Measurements from ENCODE around the gene SNX8.
A peak's percentile ranks its signal among the peaks of the same experiment; 100 is the strongest.
"Not testable (repeated sequence)": the region's sequence is repeated elsewhere in the genome, so short reads cannot be mapped to it uniquely, and the experiment has no call there.

The SNX8 gene, protein sequence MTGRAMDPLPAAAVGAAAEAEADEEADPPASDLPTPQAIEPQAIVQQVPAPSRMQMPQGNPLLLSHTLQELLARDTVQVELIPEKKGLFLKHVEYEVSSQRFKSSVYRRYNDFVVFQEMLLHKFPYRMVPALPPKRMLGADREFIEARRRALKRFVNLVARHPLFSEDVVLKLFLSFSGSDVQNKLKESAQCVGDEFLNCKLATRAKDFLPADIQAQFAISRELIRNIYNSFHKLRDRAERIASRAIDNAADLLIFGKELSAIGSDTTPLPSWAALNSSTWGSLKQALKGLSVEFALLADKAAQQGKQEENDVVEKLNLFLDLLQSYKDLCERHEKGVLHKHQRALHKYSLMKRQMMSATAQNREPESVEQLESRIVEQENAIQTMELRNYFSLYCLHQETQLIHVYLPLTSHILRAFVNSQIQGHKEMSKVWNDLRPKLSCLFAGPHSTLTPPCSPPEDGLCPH

DNA sequence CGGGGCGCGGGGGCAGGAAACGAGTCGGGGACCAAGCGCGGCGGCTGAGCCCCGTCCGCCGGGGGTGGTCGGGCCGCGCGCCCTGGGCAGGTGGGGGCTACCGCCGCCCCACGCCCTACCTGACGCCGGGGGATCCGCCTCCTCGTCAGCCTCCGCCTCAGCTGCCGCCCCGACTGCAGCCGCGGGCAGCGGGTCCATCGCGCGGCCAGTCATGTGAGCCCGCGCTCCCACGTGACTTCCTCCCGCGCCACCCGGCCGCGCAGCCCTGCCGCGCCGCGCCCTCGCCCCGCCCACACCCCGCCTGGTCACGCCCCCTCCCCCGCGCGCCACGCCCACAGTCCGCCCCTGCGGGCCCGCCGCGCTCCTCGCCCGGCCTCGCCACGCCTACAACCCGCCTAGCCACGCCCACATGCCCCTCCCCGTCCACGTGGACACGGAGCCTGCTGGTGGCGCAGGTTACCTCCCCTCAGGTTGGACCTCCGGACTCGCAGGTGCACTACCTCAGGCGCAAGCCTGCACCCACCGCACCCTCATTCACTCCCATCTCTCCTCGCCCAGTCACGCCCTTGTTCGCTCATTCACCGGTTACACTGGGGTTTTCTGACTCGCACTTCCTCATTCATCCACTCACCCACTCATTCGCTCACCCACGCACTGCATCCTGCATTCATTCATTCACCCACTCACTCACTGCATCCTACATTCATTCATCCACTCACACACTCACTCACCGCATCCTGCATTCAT, at the start of gene SNX8:
Gene SNX8, minus strand, starts transcription at position 233 of the 747 bp plus-strand sequence. Its CDS starts 20 bp downstream, at position 213.
- DNase-seq = peak; percentile 93

DNA sequence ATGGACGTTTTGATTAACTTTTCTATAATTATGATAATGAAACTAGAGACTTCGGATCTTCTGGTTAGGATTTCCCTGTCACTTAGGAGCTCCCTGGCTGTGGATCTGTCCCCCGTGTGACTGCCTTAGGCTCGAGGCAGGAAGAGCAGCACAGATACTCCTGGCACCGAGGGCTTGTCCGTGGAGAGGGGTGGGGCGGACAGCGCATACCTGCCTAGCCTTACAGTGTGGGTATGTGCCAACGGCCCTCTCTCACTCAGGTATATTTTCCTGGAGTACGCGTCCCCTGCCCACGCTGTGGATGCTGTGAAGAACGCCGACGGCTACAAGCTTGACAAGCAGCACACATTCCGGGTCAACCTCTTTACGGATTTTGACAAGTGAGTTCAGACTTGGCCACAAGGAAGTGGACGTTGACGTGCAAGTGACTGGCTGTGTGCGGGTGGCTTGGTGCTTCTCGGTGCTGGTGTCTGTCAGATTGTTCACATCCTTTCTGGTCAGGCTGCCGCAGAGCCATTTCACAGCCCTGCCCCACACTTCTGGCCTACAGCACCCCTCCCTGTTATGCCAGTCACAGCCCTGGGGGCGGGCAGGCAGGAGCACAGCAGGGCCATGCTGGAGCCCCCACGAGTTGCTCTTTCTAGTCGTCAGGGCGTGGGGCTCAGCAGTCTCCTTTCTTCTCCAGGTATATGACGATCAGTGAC, 48.3 kb upstream of the SNX8 start:
- DNase-seq = no peak

DNA sequence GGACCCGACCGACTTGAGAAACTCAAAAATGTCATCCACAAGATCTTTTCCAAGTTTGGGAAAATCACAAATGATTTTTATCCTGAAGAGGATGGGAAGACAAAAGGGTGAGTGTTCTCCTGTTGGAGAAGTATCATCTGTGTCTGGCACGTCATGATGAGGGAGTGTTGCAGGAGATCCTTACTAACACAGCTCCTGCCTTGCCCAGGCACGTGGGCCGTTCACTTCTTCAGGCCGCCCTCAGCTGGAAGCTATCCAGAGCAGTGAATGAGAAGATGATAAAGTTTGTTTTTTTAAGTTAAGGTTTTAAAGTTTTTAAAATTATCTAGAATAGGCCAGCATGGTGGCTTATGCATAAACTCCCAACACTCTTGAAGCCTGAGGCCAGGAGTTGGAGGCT, 46.6 kb upstream of the SNX8 start:
- no peak for DNase-seq

DNA sequence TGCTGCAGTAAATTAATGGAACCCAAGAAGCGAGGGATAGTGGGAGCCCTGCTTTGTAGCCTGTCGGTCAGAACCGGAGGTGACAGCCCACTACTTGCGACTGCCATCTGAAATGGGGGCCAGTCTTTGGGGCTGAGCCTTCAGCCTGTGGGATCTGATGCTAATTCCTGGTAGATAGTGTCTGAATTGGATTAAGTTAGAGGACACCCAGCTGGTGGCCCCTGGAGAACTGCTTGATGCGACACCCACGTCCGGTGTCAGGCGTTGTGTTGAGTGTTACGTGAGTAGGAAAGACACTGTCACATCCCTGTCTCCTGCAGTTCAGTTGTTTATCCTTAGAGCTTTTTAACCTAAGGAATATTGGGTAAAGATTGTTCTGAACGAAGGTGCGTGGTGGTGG, 45.4 kb upstream of the SNX8 start:
- DNase-seq = no peak

DNA sequence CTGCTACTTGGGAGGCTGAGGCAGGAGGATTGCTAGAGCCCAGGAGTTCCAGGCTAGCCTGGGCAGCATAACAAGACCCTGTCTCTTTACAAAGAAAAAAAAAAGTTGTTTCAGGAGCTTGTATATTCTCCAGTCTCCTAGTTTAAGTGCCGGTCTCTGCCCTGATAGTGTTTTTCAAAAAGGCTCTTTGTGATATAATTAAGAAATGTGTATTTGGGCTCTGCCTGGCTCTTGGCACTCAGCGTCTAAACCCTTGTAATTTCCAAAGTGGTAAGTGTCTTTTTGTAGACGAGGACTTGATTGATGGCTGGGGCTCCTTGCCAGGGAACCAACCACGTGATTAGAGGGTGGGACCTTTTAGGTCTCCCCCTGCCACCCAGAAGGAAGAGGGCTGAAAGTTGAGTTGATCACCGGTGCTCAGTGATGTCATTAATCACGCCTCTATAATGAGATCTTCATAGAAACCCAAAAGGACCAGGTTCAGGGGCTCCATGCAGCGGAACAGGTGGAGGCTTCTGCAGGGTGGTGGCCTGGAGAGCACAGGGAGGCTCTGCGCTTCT, 44.8 kb upstream of the SNX8 start:
- DNase-seq = no peak

DNA sequence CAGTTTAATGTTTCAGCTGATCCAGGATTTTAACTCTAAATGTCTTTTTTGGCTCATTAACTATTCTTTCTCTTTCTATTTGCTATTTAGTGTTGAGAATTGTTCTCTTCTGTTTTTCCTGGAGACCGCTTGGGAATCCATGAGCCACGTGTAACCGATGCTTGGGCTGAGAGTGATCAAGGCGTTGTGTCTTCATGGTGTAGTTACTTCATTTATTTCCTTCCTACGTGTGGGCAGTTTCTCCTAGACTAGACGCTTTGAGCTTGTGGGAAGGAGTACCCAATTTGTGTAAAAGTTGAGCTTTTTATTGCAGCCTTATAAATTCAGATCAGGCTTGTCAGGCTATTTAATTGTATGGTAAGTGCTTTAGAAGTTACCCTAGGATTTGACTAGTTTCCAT, 43.3 kb upstream of the SNX8 start:
- no peak for DNase-seq

DNA sequence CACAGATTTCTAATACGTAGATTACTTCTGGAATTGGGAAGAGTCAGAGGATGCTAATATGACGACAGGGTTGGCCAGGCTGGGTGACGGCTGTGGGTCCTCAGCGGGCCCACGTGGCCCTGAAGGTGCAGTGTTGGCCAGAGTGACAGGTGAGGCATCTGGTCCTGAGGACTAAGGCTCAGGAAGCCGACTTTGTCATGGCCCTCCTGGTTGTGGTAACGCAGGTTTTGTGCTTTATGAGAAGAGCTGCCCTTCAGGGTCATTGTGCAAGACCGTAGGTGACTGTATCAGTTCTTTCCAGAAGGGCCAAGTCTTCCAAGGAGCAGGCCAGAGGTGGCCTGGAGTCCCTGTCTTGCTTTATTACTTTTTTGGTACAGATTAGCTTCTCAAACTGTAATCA, 42.9 kb upstream of the SNX8 start:
- no peak for DNase-seq

DNA sequence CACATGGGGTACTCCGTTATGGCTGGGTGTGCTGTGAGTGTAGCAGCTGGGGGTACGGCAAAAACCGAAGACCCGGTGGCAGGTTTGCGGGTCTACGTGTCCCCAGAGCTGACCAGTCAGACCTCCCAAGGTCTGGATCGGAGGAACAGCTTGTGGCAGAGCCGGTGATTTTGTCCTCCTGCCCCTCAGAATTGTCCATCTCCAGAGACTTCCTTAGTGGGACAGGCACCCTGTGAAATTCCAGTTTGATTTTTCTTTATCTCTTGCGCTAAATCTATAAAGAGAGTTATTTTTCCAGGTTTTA, 41.4 kb upstream of the SNX8 start:
- DNase-seq = no peak

DNA sequence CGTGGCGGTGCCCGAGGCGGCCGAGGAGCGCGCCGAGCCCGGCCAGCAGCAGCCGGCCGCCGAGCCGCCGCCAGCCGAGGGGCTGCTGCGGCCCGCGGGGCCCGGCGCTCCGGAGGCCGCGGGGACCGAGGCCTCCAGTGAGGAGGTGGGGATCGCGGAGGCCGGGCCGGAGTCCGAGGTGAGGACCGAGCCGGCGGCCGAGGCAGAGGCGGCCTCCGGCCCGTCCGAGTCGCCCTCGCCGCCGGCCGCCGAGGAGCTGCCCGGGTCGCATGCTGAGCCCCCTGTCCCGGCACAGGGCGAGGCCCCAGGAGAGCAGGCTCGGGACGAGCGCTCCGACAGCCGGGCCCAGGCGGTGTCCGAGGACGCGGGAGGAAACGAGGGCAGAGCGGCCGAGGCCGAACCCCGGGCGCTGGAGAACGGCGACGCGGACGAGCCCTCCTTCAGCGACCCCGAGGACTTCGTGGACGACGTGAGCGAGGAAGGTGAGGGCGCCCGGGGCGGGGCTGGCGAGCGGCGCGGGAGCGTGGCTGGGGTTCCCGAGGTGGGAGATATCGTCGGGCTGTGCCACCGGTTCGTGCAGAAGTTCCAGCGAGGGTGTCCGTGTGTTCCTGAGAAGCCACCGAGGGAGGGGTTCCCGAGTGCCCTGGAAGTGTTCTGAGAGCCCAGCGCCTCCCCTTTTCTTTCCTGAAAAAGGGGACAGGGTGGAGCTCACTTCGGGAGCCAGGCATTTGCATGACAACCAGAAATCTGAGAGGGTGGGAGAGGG, 40.9 kb upstream of the SNX8 start:
- DNase-seq = no peak

DNA sequence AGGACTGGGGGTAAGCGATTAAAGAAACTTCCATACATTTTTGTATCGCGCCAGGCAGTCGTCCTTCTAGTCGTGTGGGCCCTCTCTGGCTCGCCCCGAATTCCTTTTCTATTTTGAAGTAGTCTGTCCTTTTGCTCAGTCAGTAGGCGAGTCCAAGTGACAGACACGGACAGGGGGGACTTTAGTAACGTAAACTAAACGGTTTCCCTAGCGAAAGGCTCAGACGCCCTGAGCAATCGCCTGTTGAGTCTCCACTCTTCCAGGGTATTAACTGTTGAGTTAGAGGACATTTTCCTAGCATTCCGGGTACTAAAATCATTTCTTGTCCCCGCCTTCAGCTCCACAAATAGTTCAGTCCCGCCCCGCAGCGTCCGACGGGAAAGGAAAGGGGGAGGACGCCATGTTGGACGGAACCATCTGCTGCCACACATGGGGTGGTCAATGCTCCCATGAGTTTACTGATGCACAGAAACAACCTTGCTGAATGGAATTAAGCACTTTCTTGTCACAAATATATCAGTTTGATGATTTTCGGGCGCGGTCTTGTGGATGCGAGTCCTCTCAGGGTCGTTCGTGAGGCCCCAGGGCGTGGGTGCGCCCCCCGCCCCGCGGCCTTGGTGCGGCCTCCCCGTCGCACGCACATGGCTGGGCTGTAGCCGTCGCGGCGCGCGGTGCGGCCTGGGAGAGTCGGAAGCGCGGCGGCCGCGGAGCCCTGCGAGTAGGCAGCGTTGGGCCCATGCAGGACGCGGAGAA, 40.1 kb upstream of the SNX8 start, which contains the start of gene EIF3B:
Gene EIF3B, plus strand, starts transcription at position 642 of the 753 bp plus-strand sequence. Its CDS starts 95 bp downstream, at position 737.
- peak; percentile 87 for DNase-seq

DNA sequence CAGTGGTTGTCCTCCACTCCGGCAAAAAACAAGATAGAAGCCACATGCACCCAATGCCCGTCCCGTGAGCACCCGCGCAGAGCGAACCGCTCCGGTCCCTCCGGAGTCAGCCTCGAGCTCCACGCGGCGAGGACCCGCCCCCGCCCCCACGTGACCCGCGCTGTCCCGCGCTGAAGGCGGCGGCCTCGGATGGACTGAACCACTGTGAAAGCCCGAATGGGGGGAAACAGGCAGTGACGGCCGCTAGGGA, 39.6 kb upstream of the SNX8 start:
- DNase-seq = peak; percentile 89

DNA sequence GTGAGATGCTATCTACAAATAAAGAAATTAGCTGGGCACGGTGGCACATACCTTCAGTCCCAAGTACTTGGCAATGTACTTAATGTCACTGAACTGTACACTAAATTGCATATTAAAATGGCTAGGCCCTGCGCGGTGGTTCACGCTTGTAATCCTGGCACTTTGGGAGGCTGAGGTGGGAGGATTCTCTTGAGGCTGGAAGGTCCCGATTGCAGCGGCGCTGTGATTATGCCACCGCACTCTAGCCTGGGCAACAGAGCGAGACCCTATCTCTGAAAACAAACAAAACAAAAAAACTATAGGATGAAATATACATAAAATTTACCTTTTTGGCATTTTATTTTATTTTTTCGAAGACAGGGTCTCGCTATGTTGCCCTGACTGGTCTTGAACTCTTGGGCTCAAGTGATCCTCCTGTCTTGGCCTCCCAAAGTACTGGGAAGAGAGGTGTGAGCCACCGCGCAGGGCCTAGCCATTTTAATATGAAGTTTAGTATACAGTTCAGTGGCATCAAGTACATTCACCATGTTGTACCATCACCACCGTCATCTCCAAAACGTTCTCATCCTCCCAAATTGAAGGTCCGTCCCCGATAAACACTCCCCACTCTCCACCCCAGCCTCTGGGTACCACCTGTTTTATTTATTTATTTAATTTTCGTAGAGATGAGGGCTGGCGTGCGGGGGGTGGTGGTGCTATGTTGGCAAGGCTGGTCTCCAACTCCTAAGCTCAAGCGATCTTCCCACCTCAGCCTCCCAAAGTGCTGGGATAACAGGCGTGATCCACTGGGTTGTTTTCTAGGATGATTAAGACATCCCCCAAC, 39.1 kb upstream of the SNX8 start:
- no peak for DNase-seq

DNA sequence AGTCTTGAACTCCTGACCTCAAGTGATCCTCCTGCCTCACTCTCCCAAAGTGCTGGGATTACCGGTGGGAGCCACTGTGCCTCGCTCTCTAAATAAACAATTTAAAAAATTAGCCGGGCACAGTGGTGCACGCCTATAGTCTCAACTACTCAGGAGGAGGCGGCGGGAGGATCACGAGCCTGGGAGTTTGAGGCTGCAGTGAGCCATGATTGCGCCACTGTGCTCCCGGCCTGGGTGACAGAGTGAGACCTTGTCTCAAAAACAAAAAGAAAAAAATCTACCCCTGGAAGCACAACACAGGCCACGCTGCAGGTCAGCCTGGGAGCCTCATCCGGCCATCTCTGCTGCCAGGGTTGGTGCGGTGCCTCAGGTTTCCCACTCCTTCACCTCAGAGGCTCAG, 36.6 kb upstream of the SNX8 start:
- no peak for DNase-seq

DNA sequence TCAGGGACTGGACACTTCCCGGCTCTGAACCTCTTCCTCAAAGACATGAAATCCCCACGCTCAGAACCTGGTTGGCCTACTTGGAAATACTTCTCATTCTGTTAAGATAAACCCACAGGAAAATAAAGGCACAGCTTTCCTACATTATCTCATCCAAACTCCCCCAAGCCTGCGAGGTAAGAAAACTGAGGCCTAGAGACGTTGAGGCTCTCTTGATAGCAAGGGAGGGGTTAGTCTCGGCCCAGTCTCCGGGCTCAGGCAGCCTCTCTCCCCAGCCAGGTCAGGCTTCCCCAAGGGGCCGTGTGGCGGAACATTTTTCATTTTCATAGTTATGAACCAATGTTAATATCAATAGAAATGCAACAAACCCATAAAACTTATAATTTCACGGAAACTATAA, 35.8 kb upstream of the SNX8 start:
- no peak for DNase-seq

DNA sequence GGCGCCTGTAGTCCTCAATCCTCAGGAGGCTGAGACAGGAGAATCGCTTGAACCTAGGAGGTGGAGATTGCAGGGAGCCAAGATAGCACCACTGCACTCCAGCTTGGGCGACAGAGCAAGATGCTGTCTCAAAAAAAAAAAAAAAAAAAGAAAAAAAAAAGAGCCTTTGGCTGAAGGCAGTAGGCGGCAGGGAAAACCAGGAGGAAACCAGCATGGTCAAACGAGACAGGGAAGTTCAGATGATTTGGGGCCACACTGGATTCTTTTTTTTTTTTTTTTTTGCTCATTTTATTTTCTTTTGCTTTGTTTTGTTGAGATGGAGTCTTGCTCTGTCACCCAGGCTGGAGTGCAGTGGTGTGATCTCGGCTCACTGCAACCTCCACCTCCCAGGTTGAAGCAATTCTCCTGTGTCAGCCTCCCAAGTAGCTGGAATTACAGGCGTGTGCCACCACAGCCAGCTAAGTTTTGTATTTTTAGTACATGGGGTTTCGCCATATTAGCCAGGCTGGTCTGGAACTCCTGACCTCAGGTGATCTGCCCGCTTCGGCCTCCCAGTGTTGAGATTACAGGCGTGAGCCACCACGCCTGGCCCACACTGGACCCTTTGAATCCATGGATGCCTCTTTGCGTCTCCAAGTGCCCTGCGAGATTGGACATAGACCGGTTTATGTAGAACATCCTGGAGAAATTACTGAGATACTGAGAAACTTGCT, 33.3 kb upstream of the SNX8 start:
- not testable (repeated sequence) for DNase-seq

DNA sequence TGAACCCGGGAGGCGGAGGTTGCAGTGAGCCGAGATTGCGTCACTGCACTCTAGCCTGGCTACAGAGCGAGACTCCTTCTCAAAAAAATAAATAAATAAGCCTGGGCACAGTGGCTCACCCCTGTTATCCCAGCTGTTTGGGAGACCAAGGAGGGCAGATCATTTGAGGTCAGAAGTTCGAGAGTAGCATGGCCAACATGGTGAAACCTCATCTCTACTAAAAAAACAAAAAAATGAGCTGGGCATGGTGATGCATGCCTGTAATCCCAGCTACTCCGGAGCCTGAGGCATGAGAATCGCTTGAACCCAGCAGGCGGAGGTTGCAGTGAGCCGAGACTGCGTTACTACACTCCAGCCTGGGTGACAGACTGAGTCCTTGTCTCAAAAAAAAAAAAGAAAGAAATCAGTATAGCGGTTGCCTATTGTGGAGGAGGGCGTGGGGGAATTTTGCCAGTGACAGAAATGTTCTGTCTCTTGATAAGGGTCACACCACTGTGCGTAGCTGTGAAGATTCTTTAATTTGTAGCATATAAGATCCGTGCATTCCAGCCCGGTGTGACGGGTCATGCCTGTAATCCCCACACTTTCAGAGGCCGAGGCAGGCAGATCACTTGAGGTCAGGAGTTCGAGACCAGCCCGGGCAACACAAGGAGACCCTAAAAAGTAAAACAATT, 22.5 kb upstream of the SNX8 start:
- DNase-seq = no peak

DNA sequence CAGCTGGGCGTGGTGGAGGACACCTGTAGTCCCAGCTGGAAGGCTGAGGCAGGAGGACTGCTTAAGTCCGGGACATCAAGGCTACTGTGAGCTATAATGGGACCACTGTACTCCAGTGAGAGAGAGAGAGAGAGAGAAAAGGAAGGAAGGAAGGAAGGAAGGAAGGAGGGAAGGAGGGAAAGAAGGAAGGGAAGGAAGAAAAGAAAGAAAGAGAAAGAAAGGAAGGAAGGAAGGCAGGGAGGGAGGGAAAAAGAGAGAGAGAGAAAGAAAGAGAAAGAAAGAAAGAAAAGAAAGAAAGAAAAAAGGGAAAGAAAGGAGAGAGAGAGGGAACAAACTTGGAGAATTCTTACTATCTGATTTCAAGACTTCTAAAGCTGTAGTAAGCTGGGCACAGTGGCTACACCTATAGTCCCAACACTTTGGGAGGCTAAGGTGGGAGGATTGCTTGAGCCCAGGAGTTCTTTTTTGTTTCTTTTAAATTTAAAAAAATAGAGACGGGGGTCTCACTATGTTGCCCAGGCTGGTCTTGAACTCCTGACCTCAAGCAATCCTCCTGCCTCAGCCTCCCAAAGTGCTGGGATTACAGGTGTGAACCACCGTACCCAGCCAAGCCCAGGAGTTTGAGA, 18.5 kb upstream of the SNX8 start:
- DNase-seq = not testable (repeated sequence)

DNA sequence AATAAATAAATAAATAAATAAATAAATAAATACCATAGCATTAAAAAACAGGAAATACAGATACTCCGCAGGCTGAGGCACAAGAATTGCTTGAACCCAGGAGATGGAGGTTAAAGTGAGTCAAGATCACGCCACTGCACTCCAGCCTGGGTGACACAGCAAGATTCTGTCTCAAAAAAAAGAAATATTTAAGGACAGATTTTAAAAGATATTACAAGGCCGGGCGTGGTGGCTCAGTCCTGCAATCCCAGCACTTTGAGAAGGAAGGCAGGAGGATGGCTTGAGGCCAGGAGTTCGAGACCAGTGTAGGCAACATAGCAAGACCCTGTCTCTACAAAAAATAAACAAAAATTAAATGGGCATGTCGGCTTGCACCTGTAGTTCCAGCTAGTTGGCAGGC, 17.5 kb upstream of the SNX8 start:
- no peak for DNase-seq

DNA sequence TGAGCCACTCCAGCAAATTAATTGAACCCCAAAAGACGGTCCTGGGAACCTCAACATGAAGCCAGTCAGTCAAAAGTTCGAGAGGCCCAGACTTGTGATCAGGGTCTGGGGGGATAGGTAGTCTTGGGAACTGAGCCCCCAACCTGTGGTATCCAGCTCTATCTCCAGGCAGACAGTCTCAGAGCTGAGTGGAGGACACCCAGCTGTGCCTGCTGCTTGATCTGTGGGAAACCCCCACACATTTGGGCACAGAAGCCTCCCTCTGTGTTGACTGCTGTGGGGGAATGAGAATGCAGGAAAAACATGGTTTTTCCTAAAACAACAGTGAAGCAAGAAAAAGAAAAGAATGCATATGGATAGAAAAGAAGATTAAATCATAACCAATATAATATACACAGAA, 16.3 kb upstream of the SNX8 start:
- DNase-seq = no peak
